Sigmoid colon (tissue), 4 donors: ENCODE data around the gene TOGARAM2.

Experiments
- POLR2A ChIP-seq, 2 donors: fragments of 450-650 bp; IDR thresholded peaks; one replicate each; pipeline ENCODE4 v1.6.1; 2016; ENCODE audit warnings: antibody characterized with exemption in 2 of 2, mild to moderate bottlenecking in 2 of 2, moderate library complexity in 2 of 2
- POLR2AphosphoS5 ChIP-seq, 4 donors: sonication (generic); formaldehyde crosslinking; IDR thresholded peaks; one replicate each; pipeline ENCODE4 v1.6.1; 2017; ENCODE audit warnings: antibody characterized with exemption in 4 of 4
- TF ChIP-seq, protein P1 (sequence below), 4 experiments: fragments of 450-650 bp in 3 of 4; fragments of 200-600 bp in 1 of 4; IDR thresholded peaks; one replicate each; pipeline ENCODE4 v1.5.1; 2016 to 2019; ENCODE audit warnings: antibody characterized with exemption in 4 of 4, mild to moderate bottlenecking in 3 of 4, moderate library complexity in 2 of 4

DNA sequence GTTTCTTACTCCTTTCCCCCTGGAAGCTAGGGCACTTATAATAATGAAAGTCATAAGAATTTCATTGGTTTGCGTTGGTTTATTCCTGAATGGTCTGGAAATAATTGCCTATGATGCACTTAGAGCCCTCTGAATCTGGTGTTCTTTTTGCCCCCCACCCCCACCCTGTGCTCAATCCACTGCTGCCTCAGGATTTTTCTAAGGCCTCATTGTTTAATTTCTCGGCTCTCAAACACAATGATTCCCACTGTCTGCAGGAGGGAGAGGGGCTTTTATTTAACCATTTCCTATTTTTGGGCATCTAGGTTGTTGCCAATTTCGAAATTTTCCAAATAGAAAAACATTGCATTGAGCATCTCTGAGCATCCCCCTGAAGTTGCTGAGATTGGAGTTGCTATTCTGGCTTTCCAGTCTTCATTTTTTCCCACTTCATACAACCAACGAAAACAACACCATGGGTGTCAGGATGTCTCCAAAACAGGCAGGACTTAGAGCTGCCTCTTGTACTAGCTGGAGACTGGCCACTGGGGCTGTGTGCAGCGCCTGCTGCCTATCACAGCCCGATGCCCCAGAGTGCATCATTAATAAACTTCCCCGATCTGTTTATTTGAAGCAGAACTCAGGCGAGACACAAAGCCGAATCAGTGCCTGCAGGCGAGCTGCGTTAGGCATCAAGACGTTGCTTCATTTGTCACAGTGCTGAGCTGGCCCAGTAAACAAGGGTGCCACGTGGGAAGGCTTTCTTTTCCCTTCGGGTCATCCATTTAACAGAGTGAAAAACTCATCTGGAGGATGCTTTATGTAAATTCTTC is 95.0 kb downstream of the TOGARAM2 start:
- peak in 1 of 4 donors; percentile 29 for TF ChIP-seq POLR2AphosphoS5 (IDR thresholded peaks at IDR 0.05)
- TF ChIP-seq, protein P1, sequence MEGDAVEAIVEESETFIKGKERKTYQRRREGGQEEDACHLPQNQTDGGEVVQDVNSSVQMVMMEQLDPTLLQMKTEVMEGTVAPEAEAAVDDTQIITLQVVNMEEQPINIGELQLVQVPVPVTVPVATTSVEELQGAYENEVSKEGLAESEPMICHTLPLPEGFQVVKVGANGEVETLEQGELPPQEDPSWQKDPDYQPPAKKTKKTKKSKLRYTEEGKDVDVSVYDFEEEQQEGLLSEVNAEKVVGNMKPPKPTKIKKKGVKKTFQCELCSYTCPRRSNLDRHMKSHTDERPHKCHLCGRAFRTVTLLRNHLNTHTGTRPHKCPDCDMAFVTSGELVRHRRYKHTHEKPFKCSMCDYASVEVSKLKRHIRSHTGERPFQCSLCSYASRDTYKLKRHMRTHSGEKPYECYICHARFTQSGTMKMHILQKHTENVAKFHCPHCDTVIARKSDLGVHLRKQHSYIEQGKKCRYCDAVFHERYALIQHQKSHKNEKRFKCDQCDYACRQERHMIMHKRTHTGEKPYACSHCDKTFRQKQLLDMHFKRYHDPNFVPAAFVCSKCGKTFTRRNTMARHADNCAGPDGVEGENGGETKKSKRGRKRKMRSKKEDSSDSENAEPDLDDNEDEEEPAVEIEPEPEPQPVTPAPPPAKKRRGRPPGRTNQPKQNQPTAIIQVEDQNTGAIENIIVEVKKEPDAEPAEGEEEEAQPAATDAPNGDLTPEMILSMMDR (IDR thresholded peaks at IDR 0.05) = no peak
- no peak for TF ChIP-seq POLR2A (IDR thresholded peaks at IDR 0.05)
